Measurements from ENCODE around the gene CRYAA. TPM values are rescaled to one million over a fixed set of nuclear protein-coding genes. Genes with fewer than 3 reads are reported as not detected.
"Not testable (repeated sequence)": the region's sequence is repeated elsewhere in the genome, so short reads cannot be mapped to it uniquely, and the experiment has no call there.

CRYAA gene
- total RNA-seq, 1 experiment from 2014 or later, result not detected

DNA sequence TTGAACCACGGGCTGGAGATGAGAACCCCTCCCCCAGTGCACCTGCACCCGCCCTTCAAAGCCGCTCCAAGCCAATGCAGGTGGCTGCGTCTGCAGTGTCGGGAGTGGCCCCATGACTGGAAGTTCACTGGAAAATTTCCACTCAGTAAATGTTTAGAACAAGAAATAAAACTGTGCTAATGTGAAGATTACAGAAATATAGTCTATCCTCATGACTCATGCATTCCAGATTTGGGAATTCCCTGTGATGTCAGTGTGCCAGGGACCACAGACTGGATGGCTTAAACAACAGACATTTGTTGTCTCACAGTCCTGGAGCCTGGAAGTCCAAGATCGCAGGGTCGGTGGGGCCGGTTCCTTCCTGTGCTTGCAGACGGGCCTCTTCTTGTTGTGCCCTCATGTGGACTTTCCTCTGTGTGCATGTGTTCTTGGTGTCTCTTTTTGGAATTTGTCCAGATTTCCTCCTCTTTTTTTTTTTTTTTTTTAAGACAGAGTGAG, 6.1 kb upstream of the CRYAA start:
- H3K27me3 Mint-ChIP-seq (ENCODE audit: low read depth); H2BK15ac ChIP-seq (ENCODE audit: low read depth, low read length); H4K8ac ChIP-seq (replicated peaks; ENCODE audit: insufficient read length, low read depth, low read length); H3T11ph ChIP-seq (ENCODE audit: low read length); H3K27ac ChIP-seq (ENCODE audit: insufficient read length, low read depth, low read length); H3K4me2 ChIP-seq (ENCODE audit: insufficient read depth, insufficient read length, low read length); H2BK12ac ChIP-seq (ENCODE audit: insufficient read length, low read depth, low read length); H2BK5ac ChIP-seq (ENCODE audit: insufficient read length, low read length); H3K79me1 ChIP-seq (ENCODE audit: insufficient read depth, low read depth, low read length, poor library complexity, severe bottlenecking); H3K56ac ChIP-seq (ENCODE audit: insufficient read length, low read depth, low read length); H3K79me2 ChIP-seq (ENCODE audit: insufficient read depth, low read length); H3K14ac ChIP-seq (ENCODE audit: insufficient read depth, low read length); H4K5ac ChIP-seq (ENCODE audit: insufficient read length, low read depth, low read length); H3K27ac Mint-ChIP-seq; H3K18ac ChIP-seq (ENCODE audit: insufficient read length, low read depth, low read length); H3K27me3 ChIP-seq (ENCODE audit: insufficient read depth, low read length); H3K4me1 Mint-ChIP-seq; H2BK20ac ChIP-seq (ENCODE audit: low read depth, low read length, poor library complexity, severe bottlenecking); H2AK5ac ChIP-seq (ENCODE audit: insufficient read length, low read length); H3K4me1 ChIP-seq (ENCODE audit: insufficient read depth, low read length); H3K4me3 Mint-ChIP-seq; H3K23ac ChIP-seq (ENCODE audit: insufficient read length, low read depth, low read length); H2AFZ ChIP-seq (ENCODE audit: low read length); H3K23me2 ChIP-seq (ENCODE audit: insufficient read length, low read depth, low read length, poor library complexity, severe bottlenecking); H4K91ac ChIP-seq (ENCODE audit: insufficient read length, low read depth, low read length); H4K20me1 ChIP-seq (ENCODE audit: control insufficient read depth, insufficient read depth, insufficient read length); H3K9me3 ChIP-seq (ENCODE audit: control insufficient read depth, low read depth, low read length); H3K9me3 Mint-ChIP-seq; H3K4ac ChIP-seq (ENCODE audit: low read depth, low read length); H2BK120ac ChIP-seq (ENCODE audit: low read depth, low read length, poor library complexity, severe bottlenecking); H3K9ac ChIP-seq (ENCODE audit: extremely low read depth, insufficient read length, low read length); H3K36me3 Mint-ChIP-seq (ENCODE audit: insufficient read depth in 1 of 3, low read depth in 3 of 3); DNase-seq: not testable (repeated sequence)
- WGBS (ENCODE audit: extremely low coverage, insufficient read length, low lambda C conversion rate), result no CpG with 5 or more reads among the region's 9 CpGs

DNA sequence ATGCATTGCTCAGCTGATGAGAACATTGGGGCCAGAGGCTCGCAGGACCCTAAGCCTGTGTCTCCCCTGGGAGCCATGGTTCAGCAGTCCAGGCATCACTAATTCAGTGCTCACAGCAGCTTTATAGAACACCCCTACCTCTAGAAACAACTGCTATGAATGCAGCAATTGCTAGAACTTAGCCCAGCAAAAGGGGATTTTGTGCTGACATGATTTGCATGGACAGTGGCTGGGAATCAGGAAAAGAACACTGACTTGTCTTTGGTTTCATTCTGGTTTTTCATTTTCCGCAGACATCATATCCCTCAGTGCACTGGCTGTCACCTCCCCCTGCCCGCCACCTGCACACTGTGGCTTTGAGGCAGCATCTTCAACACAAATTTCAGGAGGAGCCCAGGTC, 4.0 kb upstream of the CRYAA start:
- H2AK5ac ChIP-seq (ENCODE audit: insufficient read length, low read length); H3K9me3 Mint-ChIP-seq; H3K4me2 ChIP-seq (ENCODE audit: insufficient read depth, insufficient read length, low read length); H2BK12ac ChIP-seq (ENCODE audit: insufficient read length, low read depth, low read length); H2AFZ ChIP-seq (ENCODE audit: low read length); H3T11ph ChIP-seq (ENCODE audit: low read length); H3K56ac ChIP-seq (ENCODE audit: insufficient read length, low read depth, low read length); H3K9ac ChIP-seq (ENCODE audit: extremely low read depth, insufficient read length, low read length); H3K4me1 Mint-ChIP-seq; H3K36me3 Mint-ChIP-seq (ENCODE audit: insufficient read depth in 1 of 3, low read depth in 3 of 3); H4K5ac ChIP-seq (ENCODE audit: insufficient read length, low read depth, low read length); H3K18ac ChIP-seq (ENCODE audit: insufficient read length, low read depth, low read length); H3K27me3 ChIP-seq (ENCODE audit: insufficient read depth, low read length); H3K9me3 ChIP-seq (ENCODE audit: control insufficient read depth, low read depth, low read length); H3K23me2 ChIP-seq (ENCODE audit: insufficient read length, low read depth, low read length, poor library complexity, severe bottlenecking); H4K20me1 ChIP-seq (ENCODE audit: control insufficient read depth, insufficient read depth, insufficient read length); H2BK120ac ChIP-seq (ENCODE audit: low read depth, low read length, poor library complexity, severe bottlenecking); H3K27ac ChIP-seq (ENCODE audit: insufficient read length, low read depth, low read length); H4K91ac ChIP-seq (ENCODE audit: insufficient read length, low read depth, low read length); DNase-seq; H3K79me2 ChIP-seq (ENCODE audit: insufficient read depth, low read length); H2BK15ac ChIP-seq (ENCODE audit: low read depth, low read length); H3K4ac ChIP-seq (ENCODE audit: low read depth, low read length); H3K14ac ChIP-seq (ENCODE audit: insufficient read depth, low read length); H3K23ac ChIP-seq (ENCODE audit: insufficient read length, low read depth, low read length); H3K27ac Mint-ChIP-seq; H2BK20ac ChIP-seq (ENCODE audit: low read depth, low read length, poor library complexity, severe bottlenecking); H3K79me1 ChIP-seq (ENCODE audit: insufficient read depth, low read depth, low read length, poor library complexity, severe bottlenecking); H3K4me1 ChIP-seq (ENCODE audit: insufficient read depth, low read length); H4K8ac ChIP-seq (replicated peaks; ENCODE audit: insufficient read length, low read depth, low read length); H2BK5ac ChIP-seq (ENCODE audit: insufficient read length, low read length); H3K4me3 Mint-ChIP-seq; H3K27me3 Mint-ChIP-seq (ENCODE audit: low read depth): not testable (repeated sequence)
- WGBS (ENCODE audit: extremely low coverage, insufficient read length, low lambda C conversion rate), result no CpG with 5 or more reads among the region's 3 CpGs
